GM18870 (cell line): Measurements from ENCODE around the gene BAG1.

ENCODE experiments used
- ATAC-seq: cut with Tn5 transposase; IDR thresholded peaks from one replicate; pipeline ENCODE4 v1.9.1; 2021; ENCODE audit warnings: moderate library complexity; ENCODE audit not compliant: unreplicated experiment

The BAG1 gene

DNA sequence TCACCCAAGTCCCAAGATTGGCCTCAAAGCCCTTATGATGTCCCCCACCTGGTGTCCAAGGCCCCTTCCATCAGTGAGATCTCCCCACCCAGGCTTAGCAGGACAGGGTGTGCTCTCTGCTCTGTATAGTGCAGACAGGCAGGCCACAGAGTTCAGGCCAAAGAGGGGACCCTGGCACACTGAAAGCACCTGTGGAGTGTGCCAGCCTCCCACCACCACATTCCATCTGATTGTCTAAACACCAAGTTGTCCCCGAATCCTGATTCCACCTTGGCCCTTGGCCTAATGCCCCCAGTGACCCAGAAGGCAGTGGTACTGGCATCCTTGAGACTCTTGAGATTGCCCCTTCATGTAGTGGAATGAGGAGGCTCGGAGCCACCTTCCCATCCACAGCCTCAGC lies 19.2 kb downstream of the BAG1 start:
- ATAC-seq = no peak

DNA sequence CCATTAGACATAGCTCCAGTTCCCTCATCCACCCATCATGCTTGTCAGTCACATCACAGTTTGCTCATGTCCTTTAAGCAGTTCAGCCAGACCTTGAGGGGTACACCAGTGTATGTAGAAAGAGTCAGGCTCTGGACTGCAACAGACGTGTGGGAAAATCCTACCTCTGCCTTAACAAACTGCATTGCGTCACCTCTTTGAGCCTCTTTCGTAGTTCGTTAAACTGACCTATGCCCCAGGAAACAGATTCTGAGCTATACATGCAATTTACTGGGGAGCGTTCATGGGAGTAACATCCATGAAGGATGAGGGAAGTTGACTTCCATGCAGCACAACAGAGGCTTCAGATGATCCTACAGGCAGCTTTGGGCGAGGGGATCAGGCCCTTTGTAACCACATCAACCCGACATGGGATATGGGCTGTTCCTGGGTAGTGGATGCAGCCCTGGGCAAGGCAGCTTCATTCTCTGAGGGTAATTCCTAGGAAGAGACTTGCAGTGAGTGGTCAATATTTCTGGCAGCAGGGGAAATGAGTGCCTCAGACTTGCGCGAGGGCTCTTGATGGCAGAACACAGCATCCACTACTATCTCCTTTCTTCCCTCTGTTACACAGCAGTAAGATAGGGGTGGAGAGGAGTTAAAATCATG lies 20.2 kb downstream of the BAG1 start:
- ATAC-seq = no peak

DNA sequence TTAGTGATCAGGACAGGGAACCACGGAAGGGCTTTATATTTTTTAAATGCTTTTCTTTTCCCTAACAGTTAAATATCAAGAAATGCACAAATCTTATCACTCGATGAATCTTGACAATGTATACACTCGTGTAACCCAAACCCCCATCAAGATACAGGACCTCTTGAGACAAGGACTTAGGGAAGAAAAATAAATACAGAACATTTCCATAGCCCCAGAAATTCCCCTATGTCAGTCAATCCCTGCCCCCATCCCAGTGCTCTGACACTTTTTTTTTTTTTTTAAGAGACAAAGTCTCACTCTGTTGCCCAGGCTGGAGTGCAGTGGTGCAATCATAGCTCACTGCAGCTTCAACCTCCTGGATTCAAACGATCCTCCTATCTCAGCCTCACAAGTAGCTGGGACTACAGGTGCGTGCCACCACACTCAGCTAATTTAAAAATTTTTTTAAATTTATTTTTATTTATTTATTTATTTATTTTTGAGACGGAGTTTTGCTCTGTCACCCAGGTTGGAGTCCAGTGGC lies 21.8 kb downstream of the BAG1 start:
- ATAC-seq = no peak

DNA sequence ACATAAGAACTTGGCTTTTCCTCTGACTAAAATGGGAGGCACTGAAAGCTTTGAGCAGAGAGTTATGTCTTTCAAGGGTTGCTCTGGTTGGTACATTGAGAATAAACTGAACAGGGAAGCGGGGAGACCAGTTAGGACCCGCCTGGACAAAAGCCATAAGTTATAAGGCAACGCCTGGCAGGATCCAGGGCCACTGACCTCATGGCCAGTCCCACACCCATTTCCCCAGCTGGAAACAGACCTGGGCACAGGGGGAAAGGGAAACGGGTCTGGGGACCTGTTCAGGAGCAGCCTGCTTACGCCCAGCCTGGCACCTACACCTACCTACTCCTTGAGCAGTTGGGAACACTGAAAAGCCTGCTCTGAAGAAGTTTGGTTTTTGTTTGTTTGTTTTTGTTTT lies 23.2 kb downstream of the BAG1 start:
- ATAC-seq = no peak

DNA sequence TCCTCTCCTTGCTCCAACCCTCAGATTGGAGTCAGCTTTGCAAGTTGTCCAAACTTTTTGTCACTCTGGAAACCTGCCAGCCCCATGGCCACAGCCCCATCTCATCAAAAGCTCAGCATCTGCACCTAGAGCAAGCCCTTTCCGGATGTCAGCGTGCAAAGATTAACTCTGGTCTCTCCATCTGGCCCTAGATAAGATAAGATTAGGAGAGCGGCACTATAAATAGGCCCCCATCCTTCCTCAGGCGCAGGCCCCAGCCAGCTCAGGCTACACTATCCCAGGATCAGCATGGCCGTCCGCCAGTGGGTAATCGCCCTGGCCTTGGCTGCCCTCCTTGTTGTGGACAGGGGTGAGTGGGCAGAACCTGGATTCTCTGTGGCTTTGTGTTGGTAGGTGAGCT lies 24.6 kb downstream of the BAG1 start, which contains the start of gene SPINK4:
Gene SPINK4, plus strand, starts transcription at position 247 of the 400 bp plus-strand sequence. Its CDS starts 42 bp downstream, at position 289.
- no peak for ATAC-seq

DNA sequence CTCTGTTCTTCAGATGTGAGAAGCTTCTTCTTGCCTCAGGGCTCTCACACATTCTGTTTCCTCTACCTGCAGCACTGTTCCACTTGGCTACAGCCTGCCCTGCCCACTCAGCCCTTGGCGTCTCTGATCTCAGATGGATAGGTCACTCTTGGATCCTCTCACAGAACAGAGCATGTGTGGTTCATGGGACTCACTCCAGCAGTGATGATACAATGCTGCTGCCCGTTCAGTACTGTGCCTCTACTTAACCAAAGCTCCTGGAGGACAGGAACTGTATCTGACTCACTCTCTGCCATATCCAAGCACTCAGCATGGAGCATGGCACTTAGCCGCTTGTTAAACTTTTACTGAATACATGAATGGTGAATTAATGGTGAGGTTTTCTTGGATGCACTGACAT lies 27.9 kb downstream of the BAG1 start:
- no peak for ATAC-seq

DNA sequence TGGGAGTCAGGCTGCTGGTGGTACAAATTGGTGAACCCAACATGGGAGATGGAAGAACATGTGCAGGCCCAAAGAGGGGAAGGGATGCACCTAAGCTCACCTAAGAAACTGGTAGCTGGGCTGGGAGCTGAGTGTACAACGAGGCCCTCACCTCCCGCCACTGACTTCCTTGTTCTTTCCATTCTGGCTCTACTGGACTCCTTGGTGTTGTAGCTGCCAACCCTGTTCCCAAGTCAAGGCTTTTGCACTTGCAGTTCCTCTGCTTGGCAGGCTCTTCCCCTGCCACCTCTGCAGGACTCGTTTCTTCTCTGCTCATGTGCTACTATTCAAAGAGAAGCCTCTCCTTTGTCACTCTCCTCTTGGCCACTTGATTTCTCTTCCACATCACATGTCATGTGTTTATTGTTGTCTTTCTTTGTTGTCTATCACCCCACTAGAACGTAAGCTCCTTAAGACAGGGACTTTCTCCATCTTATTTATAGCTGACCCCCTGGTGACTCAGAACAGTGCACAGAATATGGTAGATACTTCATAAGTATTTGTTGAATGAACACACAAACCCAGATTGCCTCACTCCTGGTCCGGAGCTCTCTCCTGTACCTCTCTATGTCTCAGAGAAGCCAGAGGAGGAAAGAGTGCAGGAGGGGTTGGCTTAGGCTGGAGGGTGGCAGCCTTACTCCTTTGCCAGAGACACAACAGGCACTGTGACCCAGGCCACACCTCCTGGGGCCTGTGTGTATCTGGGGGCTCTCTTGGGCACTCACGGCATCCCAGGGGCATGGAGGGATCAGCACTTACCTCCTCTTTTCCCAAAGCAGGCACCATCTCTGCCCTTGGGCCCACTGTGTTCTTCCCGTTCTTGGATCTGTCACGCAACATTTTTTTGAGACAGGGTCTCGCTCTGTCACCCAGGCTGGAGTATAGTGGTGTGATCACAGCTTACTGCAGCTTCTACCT lies 29.7 kb downstream of the BAG1 start:
- no peak for ATAC-seq

DNA sequence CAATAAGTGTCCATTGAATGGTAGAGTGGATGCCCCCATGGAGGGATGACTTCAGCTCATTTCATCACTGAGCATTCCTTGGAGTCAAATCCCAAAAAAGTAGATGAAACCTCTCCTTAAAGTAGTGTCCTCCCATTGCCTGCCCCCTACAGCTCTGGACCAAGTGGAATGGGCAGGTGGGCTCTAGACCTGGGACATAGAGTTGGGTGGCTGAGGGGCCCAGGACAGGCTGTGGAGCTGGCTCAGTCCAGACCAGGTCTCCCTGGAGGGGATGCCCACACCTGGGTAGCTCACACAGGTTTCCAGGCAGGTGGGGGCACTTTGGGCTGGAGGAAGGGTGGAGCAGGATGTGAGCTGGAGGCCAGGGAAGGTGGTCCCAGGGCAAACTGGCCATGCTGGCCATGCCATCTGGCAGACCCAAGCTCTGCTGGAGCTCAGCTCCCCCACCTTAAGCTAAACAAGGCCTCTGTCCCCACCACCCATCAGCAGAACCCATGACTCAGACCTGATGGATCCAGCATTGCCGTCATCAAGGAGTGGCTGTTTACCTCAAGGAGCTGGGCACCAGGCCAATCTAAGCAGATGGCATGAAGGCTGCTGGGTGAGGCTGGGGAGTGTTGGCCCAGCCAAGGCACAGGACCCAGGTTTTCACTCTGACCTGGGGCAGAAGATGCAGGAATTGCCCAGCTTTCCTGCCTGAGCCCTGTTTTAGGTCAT lies 30.7 kb downstream of the BAG1 start:
- no peak for ATAC-seq

DNA sequence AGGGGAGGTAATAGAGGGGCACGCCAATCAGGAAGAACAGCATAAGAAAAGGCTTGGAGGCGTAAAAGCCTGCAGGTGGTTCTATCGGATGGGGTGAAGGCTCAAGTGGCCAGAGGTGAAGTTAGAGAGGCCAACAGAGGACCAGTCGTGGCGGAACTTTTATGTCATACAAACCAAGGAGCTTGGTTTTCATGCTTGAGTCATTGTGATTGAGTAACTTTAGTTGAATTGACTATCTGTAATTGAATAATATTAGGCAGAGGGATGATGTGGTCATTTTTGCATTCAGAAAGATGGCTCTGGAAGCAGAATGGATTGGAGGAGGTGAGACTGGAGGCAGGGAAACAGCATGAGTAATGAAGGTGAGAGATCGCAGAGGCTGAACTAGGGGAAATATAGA lies 31.7 kb downstream of the BAG1 start:
- no peak for ATAC-seq

DNA sequence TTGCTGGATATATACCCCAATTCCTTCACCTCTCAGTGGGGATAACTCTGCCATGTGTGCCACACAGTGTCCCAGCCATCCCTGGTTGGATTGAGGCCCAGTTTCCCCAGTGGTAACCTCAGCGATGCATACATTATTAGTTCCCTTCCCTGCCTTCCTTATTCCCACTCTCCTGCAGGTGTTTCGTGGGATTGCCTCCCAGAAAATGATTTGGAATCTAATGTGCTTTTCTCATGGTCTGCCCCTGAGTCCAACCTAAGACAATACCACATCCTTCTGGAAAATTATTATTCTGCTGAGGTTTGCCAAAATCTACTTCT lies 32.9 kb downstream of the BAG1 start:
- no peak for ATAC-seq

DNA sequence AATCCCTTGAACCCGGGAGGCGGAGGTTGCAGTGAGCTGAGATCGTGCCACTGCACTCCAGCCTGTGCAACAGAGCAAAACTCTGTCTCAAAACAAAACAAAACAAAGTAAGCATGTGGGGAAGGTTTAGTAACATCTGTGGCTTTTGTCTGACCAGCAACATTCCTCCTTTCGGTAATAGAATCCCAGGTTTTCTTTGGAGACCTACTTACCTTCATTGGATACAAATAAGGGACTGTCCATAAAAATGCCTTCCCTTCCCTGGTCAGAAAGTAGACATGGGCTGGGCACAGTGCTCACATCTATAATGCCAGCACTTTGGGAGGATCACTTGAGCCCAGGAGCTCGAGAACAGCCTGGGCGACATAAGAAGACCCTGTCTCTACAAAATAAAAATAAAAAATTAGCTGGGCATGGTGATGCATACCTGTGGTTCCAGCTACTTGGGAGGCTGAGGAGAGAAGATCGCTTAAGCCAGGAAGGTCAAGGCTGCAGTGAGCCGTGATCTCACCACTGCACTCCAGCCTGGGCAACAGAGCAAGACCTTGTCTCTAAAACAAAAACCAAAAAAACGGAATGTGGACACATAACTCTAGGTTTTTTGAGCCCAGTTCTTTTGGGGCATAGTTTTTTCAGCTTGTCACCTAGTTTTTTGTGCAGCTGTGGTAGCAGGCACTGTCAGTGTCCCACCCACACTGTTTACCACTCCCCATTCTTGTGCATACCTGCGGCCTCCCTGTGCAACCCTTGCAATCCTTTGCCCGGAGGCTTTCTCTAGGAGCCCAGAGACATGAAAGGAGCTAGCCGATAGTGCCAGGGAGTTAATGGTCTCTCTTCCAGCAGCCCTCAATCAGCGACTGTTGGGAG lies 33.5 kb downstream of the BAG1 start:
- ATAC-seq = no peak

DNA sequence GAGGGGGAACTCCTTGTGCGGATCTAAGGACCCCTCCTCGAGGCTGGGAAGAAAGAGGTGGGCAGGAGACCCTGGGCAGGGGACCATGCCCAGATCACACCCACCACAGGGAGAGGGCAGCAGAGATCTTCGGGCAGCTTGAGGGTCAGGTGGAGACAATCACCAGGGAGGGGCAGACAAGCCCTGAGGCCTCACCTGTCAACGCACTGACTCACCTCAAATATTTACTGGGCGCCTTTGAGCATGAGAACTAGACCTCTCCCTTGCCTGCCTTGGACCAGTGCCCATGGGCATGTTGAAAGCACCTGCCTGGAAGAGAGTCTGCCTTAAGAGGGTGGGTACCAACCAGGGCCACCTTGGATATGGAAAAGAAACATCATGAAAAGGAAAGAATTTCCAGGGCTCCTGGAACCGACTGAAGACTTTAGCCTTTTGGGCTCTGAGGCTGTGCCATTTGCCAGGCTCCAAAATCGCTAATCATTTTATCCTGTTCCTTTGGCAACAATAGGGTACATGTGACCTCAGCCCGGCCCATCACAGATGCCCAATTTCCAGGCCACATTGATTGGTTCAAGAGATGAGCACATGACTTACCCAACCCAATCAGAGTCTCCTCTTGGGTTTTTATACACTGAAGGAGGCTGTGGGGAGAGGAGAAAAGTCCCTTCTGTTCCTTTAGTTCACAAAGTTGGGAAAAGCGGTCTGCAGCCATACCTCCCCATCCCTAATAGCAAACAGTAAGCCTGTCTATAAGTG lies 35.0 kb downstream of the BAG1 start:
- no peak for ATAC-seq

DNA sequence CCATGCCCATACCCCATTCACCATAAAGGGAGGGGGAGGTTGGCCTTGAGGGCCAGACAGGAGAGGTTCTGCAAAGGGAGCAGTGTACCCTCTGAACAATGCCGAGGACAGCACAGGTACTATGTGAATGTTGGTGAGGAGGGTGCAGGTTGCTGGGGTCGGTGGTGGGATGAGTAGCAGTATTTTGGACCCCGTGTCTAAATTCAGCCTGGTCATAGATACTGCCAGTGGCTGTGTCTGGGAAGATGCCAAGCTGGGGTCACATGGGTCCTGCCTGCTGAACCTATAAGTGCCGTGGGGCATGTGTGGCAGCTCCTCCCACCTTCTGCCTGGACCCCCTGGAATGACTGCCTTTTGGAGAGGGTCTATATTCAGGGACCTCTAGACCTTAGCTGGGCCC lies 35.9 kb downstream of the BAG1 start:
- no peak for ATAC-seq

DNA sequence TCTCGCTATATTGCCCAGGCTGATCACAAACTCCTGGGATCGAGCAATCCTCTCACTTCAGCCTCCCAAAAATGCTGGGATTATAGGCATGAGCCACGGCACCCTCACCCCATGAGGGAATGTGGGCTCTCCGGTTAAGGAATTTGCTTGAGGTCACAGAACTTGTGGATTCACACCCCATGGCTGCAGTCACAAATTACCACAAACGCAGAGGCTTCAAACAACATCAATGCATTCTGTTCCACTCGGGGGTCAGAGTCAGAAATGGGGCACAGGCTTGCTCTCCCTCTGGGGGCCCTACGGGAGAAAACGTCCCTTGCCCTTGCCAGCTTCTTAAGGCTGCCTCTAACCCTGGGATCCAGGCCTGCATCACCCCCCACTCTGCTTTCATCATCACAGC lies 36.8 kb downstream of the BAG1 start:
- ATAC-seq = no peak

DNA sequence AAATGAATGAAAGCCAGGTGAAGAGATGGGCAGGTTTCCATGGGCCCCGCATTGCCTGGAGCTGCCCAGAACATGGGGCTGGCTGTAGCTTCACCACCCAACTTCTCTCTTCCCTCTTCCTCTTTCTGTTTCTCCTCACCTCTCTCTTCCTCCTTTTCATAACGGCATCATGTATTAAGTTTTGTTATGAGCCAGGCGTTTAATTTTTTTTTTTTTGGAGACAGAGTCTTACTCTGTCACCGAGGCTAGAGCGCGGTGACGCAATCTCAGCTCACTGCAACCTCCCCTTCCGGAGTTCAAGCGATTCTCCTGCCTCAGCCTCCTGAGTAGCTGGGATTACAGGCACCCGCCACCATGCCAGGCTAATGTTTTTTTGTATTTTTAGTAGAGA lies 37.5 kb downstream of the BAG1 start:
- no peak for ATAC-seq

DNA sequence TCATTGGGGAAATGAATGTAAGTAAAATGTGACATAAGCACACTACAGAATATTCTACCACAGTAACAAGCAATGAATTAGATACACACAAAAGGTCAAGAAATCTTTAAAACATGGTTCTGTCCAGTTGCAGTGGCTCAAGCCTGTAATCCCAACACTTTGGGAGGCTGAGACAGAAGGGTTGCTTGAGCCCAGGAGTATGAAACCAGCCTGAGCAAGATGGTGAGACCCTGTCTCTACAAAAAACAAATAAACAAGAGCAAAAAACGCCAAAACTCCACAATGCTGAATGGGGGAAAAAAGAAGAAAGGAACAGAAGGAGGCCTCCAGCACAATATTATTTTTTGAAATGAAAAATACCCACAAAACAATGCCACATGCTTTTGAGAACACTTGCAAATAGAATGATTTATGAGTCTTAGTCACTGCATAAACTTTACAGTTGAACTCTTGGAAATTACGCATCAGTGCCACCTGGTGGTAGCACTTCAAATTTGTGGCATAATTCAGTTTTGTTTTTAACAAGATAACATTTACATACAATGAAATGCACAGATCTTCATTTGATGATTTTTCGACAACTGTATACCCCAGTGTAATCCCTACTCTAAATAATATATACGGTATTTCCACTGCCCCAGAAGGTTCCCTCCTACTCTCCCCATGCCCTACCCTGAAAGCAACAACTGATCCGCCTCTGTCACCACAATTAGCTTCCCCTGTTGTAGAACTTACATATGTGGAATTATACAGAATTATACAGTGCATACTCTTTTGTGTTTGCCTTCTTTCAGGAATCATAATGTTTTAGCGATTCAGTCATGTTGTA lies 39.0 kb downstream of the BAG1 start:
- ATAC-seq = no peak

DNA sequence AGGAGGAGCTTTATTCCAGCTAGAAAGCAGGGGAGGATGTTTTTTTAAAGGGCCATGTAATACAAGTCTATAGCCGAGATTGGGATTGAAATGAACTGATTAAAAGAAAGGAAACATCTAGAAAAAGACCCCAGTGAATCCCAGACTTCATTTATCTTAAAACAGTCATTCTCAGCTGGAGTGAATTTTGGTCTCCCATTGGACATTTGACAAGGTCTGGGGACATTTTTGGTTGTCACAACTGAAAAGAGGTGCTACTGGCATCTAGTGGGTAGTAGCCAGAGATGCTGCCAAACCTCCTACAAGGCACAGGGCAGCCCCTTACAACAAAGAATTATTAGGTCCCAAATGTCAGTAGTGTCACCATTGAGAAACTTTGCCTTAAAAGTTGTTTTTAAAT lies 40.8 kb downstream of the BAG1 start:
- no peak for ATAC-seq

DNA sequence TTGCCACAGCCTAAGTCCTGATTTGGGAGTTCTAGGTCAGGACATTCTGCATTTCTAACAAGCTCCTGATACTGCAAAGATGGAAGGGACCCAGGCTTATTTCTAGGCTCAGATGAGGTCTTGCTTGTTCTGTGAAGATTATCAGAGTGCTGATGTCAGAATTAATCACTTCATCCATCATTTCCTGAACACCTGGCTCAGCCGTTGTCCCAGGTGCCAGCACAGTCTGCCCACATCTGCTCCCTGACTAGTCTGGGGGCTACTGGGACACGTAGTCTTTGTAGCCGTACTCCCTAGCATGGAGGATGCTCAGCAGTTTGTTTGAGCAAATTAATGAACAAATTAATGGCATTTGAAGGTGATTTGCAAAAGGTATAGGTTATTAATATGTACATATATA lies 42.5 kb downstream of the BAG1 start:
- no peak for ATAC-seq

DNA sequence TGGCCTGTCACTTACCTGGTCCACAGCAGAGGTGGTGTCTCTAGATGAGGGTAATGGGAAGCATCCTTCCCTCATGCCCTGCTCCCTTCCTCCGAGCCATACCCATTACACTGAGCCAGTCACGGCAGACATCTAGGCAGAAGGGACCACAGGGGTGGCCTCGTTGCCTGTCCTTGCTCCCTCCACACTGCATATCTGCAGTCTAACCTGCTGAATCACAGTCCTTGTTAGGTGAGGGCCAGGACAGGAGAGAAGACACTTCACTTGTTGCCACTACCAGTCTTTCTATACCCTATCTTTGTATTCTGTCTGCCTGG lies 43.0 kb downstream of the BAG1 start:
- no peak for ATAC-seq
